HG03342 (cell line): ENCODE results near the gene BCR.
"Not testable (repeated sequence)": the region's sequence is repeated elsewhere in the genome, so short reads cannot be mapped to it uniquely, and the experiment has no call there.

Experiments
- ATAC-seq: cut with Tn5 transposase; IDR thresholded peaks from one replicate; pipeline ENCODE4 v1.9.1; 2021; ENCODE audit warnings: mild to moderate bottlenecking, moderate library complexity; ENCODE audit not compliant: unreplicated experiment

The BCR gene

GRCh38 chr22:23285734-23286133, 105.4 kb downstream of the BCR start:
- no peak for ATAC-seq

- ATAC-seq: no peak
Observed at GRCh38 chr22:23286296-23286695, 106.0 kb downstream of the BCR start.

GRCh38 chr22:23287136-23288095, 107.1 kb downstream of the BCR start:
- ATAC-seq: no peak

GRCh38 chr22:23288301-23289129, 108.2 kb downstream of the BCR start:
- ATAC-seq: no peak

- no peak for ATAC-seq
Observed at GRCh38 chr22:23289130-23289503, 108.8 kb downstream of the BCR start.

GRCh38 chr22:23289851-23290724, 109.8 kb downstream of the BCR start:
- ATAC-seq: no peak

- no peak for ATAC-seq
Observed at GRCh38 chr22:23291806-23292452, 111.6 kb downstream of the BCR start.

GRCh38 chr22:23292453-23293350, 112.4 kb downstream of the BCR start:
- ATAC-seq: no peak

- no peak for ATAC-seq
Observed at GRCh38 chr22:23293720-23294119, 113.4 kb downstream of the BCR start.

- no peak for ATAC-seq
Observed at GRCh38 chr22:23294221-23294620, 113.9 kb downstream of the BCR start.

- no peak for ATAC-seq
Observed at GRCh38 chr22:23300476-23300875, 120.2 kb downstream of the BCR start.

- no peak for ATAC-seq
Observed at GRCh38 chr22:23301591-23301990, 121.3 kb downstream of the BCR start.

- ATAC-seq: no peak
Observed at GRCh38 chr22:23302171-23303002, 122.1 kb downstream of the BCR start.

- no peak for ATAC-seq
Observed at GRCh38 chr22:23305321-23305910, 125.1 kb downstream of the BCR start.

- no peak for ATAC-seq
Observed at GRCh38 chr22:23305922-23306374, 125.6 kb downstream of the BCR start.

- no peak for ATAC-seq
Observed at GRCh38 chr22:23306438-23306921, 126.2 kb downstream of the BCR start.

- ATAC-seq: no peak
Observed at GRCh38 chr22:23306926-23307325, 126.6 kb downstream of the BCR start.

- ATAC-seq: not testable (repeated sequence)
Observed at GRCh38 chr22:23307511-23307910, 127.2 kb downstream of the BCR start.
